Endothelial cell of umbilical vein (primary cell): ENCODE results near the gene MAP3K19.

Experiments used
- CTCF ChIP-seq, 2 donors: IDR thresholded peaks; 1 replicate in 1 of 2; 2 replicates in 1 of 2; pipeline ENCODE4 v1.5.1; 2011; ENCODE audit warnings: low read length in 2 of 2, mild to moderate bottlenecking in 2 of 2, moderate library complexity in 2 of 2, control low read depth in 1 of 2, inconsistent platforms in 1 of 2, low read depth in 1 of 2; ENCODE audit not compliant: insufficient read depth in 1 of 2; ENCODE audit errors: extremely low read depth in 1 of 2
- JUN ChIP-seq: IDR thresholded peaks from 2 replicates; pipeline ENCODE4 v1.6.1; 2011; ENCODE audit warnings: borderline replicate concordance, low read depth; ENCODE audit not compliant: insufficient read length, insufficient read depth
- MYC ChIP-seq: IDR thresholded peaks from one replicate; pipeline ENCODE4 v1.6.1; 2011; ENCODE audit warnings: mild to moderate bottlenecking, low read depth, low read length
- POLR2A ChIP-seq: IDR thresholded peaks from 2 replicates; pipeline ENCODE4 v1.6.1; 2012; ENCODE audit warnings: low read depth, mild to moderate bottlenecking, control low read depth, low read length

DNA sequence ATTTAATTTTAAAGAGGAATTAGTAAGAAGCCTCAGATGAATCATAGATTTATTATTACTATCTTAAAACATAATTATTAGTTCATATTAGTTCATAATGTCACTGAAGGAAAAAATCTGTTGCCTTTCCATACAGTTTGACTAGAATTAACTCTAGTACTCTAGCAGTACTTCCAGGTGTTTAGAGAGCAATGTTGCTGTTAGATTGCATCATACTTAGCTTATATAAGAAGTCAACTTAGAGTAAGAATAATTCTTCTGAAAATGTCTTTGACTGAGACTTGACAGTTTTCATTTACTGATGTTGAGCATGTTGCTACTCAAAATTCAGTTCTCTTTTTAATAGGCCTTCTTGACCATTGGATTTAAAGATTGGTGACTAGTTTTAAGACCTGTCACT is 9.5 kb upstream of the MAP3K19 start:
- TF ChIP-seq POLR2A = no peak
- no peak for TF ChIP-seq JUN
- TF ChIP-seq CTCF (IDR thresholded peaks at IDR 0.05; ENCODE audit: extremely low read depth in 1 of 2, insufficient read depth in 1 of 2, low read depth in 1 of 2, low read length in 2 of 2) = no peak
- no peak for TF ChIP-seq MYC
